Keratinocyte (primary cell): ENCODE data around the gene HES7. TPM values are rescaled to one million over a fixed set of nuclear protein-coding genes. Genes with fewer than 3 reads are reported as not detected.

Experiments used
- DNase-seq: peaks from one replicate; pipeline ENCODE4 v3.0.0-alpha.2; 2011; ENCODE audit warnings: low read depth, missing footprints, low spot score
- FAIRE-seq: peaks from 2 replicates; lab custom pipeline; 2011; peaks lifted over from hg19 to GRCh38; lab: Jason Lieb, UNC
- H2AFZ ChIP-seq: 2 replicates; pipeline ENCODE4 v1.6.0; 2012; ENCODE audit warnings: low read length, control low read depth, inconsistent platforms; ENCODE audit not compliant: control insufficient read depth
- H3K27ac ChIP-seq: 2 replicates; pipeline ENCODE4 v1.5.1; 2011; ENCODE audit warnings: low read length; ENCODE audit not compliant: control insufficient read depth, insufficient read depth
- H3K27me3 ChIP-seq: 3 replicates; pipeline ENCODE4 v1.6.0; 2011; ENCODE audit warnings: low read length; ENCODE audit not compliant: control insufficient read depth, insufficient read depth; ENCODE audit errors: extremely low read depth
- H3K36me3 ChIP-seq, 2 experiments: 2 replicates in 1 of 2; 3 replicates in 1 of 2; pipeline ENCODE4 v1.5.1; 2011; ENCODE audit warnings: low read length in 2 of 2, mild to moderate bottlenecking in 1 of 2; ENCODE audit not compliant: control insufficient read depth in 2 of 2, insufficient read depth in 2 of 2; ENCODE audit errors: extremely low read depth in 1 of 2
- H3K4me1 ChIP-seq: 3 replicates; pipeline ENCODE4 v1.5.1; 2011; ENCODE audit warnings: low read length; ENCODE audit not compliant: control insufficient read depth, insufficient read depth; ENCODE audit errors: extremely low read depth
- H3K4me2 ChIP-seq: 3 replicates; pipeline ENCODE4 v1.6.0; 2011; ENCODE audit warnings: low read depth, low read length; ENCODE audit not compliant: control insufficient read depth, insufficient read depth; ENCODE audit errors: extremely low read depth
- H3K4me3 ChIP-seq, 3 experiments: fragments of 200-600 bp in 1 of 3; sonication (generic) in 1 of 3; 2 replicates in 2 of 3; 3 replicates in 1 of 3; pipeline ENCODE4 v1.5.1; 2011 to 2016; ENCODE audit warnings: low read length in 3 of 3, mild to moderate bottlenecking in 3 of 3, control low read depth in 2 of 3, inconsistent platforms in 1 of 3, low read depth in 1 of 3, mixed read lengths in 1 of 3, mixed run types in 1 of 3, moderate library complexity in 1 of 3; ENCODE audit not compliant: control insufficient read depth in 2 of 3, insufficient read depth in 2 of 3; ENCODE audit errors: extremely low read depth in 1 of 3
- H3K79me2 ChIP-seq: 2 replicates; pipeline ENCODE4 v1.6.0; 2012; ENCODE audit warnings: low read length; ENCODE audit not compliant: control insufficient read depth, insufficient read depth
- H3K9ac ChIP-seq: 3 replicates; pipeline ENCODE4 v1.6.0; 2011; ENCODE audit warnings: low read length; ENCODE audit not compliant: control insufficient read depth, insufficient read depth; ENCODE audit errors: extremely low read depth
- H3K9me1 ChIP-seq: 3 replicates; pipeline ENCODE4 v1.6.0; 2011; ENCODE audit warnings: low read length; ENCODE audit not compliant: control insufficient read depth, insufficient read depth; ENCODE audit errors: extremely low read depth
- H3K9me3 ChIP-seq: 2 replicates; pipeline ENCODE4 v1.5.1; 2012; ENCODE audit warnings: low read depth, low read length; ENCODE audit not compliant: control insufficient read depth
- H4K20me1 ChIP-seq: 3 replicates; pipeline ENCODE4 v1.6.0; 2011; ENCODE audit warnings: low read length; ENCODE audit not compliant: control insufficient read depth, insufficient read depth; ENCODE audit errors: extremely low read depth
- EZH2 ChIP-seq: IDR thresholded peaks from one replicate; pipeline ENCODE4 v1.6.1; 2012; ENCODE audit warnings: inconsistent platforms, mild to moderate bottlenecking, low read length, moderate library complexity
- dilution Hi-C: fragments of 300-500 bp; cut with MboI; formaldehyde crosslinking; loops from one replicate; pipeline ENCODE4 v1.7.0; 2020; ENCODE audit warnings: low sequenced_read_pairs; ENCODE audit not compliant: extremely low pct_ligation_motif_present
- polyA plus RNA-seq, 5 experiments: library from polyadenylated mRNA; depleted of rRNA in 3 of 5; stranded (reverse) in 3 of 5; stranded (forward) in 1 of 5; unstranded in 1 of 5; fragments of >200 nt; gene quantifications; 1 replicate in 1 of 5; 2 replicates in 3 of 5; 3 replicates in 1 of 5; pipeline versions ENCODE4 v1.2.1 to v1.2.3, GENCODE V29; 2011 to 2012; ENCODE audit warnings: missing spikeins in 2 of 5, low read depth in 1 of 5, low replicate concordance in 1 of 5
- TF ChIP-seq, protein P1 (sequence below), 3 experiments: IDR thresholded peaks in 1 of 3; conservative IDR thresholded peaks in 1 of 3; optimal IDR thresholded peaks in 1 of 3; 2 replicates in 2 of 3; 3 replicates in 1 of 3; pipeline versions ENCODE3 to v1.5.1; 2011; ENCODE audit warnings: low read length in 3 of 3, mild to moderate bottlenecking in 3 of 3, moderate library complexity in 2 of 3, control low read depth in 1 of 3, inconsistent platforms in 1 of 3; ENCODE audit not compliant: insufficient read depth in 2 of 3; ENCODE audit errors: extremely low read depth in 1 of 3

Gene HES7
- polyA plus RNA-seq, 1 donor (not counting 4 experiments of a cell fraction or from before 2014, with no cell fraction given), result 0.33 TPM

GRCh38 chr17:8144401-8145231, 20.7 kb upstream of the HES7 start:
- no peak overlapping the region for H3K9ac ChIP-seq
- DNase-seq (no peak), FAIRE-seq (no peak)
- no peak overlapping the region for H3K27ac ChIP-seq
- no peaks in the 10 kb centered on the region for H3K9me1 ChIP-seq
- no peak overlapping the region for H2AFZ ChIP-seq
- dilution Hi-C loops, result no loop called here
- peaks cover 2% of the 10 kb centered on the region for H3K79me2 ChIP-seq
- H3K27me3 ChIP-seq, result no peaks in the 10 kb centered on the region
- peaks cover 7% of the 10 kb centered on the region for H4K20me1 ChIP-seq
- H3K4me2 ChIP-seq, result no peak overlapping the region
- no peaks in the 10 kb centered on the region for H3K9me3 ChIP-seq
- H3K4me1 ChIP-seq, result peaks cover 1% of the 10 kb centered on the region
- no peak overlapping the region for H3K4me3 ChIP-seq
- TF ChIP-seq, protein P1, sequence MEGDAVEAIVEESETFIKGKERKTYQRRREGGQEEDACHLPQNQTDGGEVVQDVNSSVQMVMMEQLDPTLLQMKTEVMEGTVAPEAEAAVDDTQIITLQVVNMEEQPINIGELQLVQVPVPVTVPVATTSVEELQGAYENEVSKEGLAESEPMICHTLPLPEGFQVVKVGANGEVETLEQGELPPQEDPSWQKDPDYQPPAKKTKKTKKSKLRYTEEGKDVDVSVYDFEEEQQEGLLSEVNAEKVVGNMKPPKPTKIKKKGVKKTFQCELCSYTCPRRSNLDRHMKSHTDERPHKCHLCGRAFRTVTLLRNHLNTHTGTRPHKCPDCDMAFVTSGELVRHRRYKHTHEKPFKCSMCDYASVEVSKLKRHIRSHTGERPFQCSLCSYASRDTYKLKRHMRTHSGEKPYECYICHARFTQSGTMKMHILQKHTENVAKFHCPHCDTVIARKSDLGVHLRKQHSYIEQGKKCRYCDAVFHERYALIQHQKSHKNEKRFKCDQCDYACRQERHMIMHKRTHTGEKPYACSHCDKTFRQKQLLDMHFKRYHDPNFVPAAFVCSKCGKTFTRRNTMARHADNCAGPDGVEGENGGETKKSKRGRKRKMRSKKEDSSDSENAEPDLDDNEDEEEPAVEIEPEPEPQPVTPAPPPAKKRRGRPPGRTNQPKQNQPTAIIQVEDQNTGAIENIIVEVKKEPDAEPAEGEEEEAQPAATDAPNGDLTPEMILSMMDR (optimal IDR thresholded peaks at IDR 0.05 in 1 of 3, IDR thresholded peaks at IDR 0.05 in 1 of 3, conservative IDR thresholded peaks at IDR 0.05 in 1 of 3; ENCODE audit: extremely low read depth in 1 of 3, insufficient read depth in 2 of 3, low read length in 3 of 3), result no peak
- no peak for TF ChIP-seq EZH2
- peaks cover 72 to 77% of the 10 kb centered on the region in 2 experiments for H3K36me3 ChIP-seq

DNA sequence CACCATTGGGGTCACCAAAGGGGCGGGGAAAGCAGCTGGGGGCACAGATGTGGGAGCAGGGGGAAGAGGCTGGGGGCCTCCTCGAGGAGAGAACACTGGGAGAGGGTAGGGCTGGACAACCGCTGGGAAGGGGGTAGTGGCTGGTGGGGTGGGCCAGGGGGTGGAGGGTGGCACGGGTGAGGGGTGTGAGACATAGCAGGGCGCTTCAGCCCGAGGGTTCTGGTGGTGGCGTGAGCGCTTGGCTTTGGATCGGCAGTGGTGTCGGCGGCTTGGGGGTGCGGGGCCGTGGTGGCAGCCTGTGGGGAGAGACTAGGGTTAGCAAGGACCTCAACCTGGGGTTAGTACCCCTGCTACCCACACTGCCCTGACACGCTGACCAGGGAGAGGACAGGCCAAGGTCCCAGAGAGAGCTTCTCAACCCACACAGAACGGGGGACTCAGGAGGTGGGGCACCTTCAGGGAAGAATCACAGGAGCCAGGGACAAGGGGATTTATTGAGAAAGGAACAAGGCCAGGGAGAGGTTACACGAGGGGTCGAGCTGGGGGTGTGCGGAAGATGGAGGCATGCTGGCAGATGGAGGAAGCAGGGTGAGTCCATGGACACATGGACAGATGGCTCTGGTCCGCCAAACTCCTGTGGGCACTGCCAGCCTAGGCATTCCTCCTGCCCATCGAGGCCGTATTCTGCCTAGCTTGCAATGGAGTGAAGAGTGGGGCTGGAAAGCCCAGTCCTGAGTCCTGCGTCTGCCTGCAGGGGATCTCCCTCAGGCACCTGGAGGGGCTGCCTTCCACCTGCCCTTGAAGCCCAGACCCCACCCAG, 19.9 kb upstream of the HES7 start:
- peaks cover 6% of the 10 kb centered on the region for H3K4me1 ChIP-seq
- dilution Hi-C loops, result no loop called here
- peaks cover 11% of the 10 kb centered on the region for H4K20me1 ChIP-seq

More for the DNA sequence above, 19.9 kb upstream of the HES7 start:
- Histone ChIP-seq H2AFZ (no peak overlapping the region), H3K9ac (no peak overlapping the region), H3K9me3 (no peaks in the 10 kb centered on the region), H3K36me3 (peaks cover 66 to 74% of the 10 kb centered on the region in 2 experiments), H3K4me3 (no peak overlapping the region), H3K9me1 (no peaks in the 10 kb centered on the region), H3K27me3 (no peaks in the 10 kb centered on the region), H3K27ac (no peak overlapping the region), H3K4me2 (no peak overlapping the region), H3K79me2 (peaks cover 1% of the 10 kb centered on the region)
- TF ChIP-seq, protein P1 (optimal IDR thresholded peaks at IDR 0.05 in 1 of 3, IDR thresholded peaks at IDR 0.05 in 1 of 3, conservative IDR thresholded peaks at IDR 0.05 in 1 of 3; ENCODE audit: extremely low read depth in 1 of 3, insufficient read depth in 2 of 3, low read length in 3 of 3), result no peak
- TF ChIP-seq EZH2, result no peak
- DNase-seq (no peak), FAIRE-seq (no peak)
